Hepatocyte (in vitro differentiated cells): ENCODE results near the gene SLC44A5. TPM values are rescaled to one million over a fixed set of nuclear protein-coding genes. Genes with fewer than 3 reads are reported as not detected.
"Not testable (repeated sequence)": the region's sequence is repeated elsewhere in the genome, so short reads cannot be mapped to it uniquely, and the experiment has no call there.

Experiments
- DNase-seq: peaks from one replicate; pipeline ENCODE4 v3.0.0-alpha.2; 2016; ENCODE audit warnings: low spot score
- H2AFZ ChIP-seq: fragments of 200-600 bp; sonication (generic); 2 replicates; pipeline ENCODE4 v1.6.0; 2016; ENCODE audit warnings: antibody characterized with exemption, mild to moderate bottlenecking
- H3K27ac ChIP-seq: fragments of 200-600 bp; sonication (generic); 2 replicates; pipeline ENCODE4 v1.5.1; 2016; ENCODE audit warnings: mild to moderate bottlenecking
- H3K27me3 ChIP-seq: fragments of 200-600 bp; sonication (generic); 2 replicates; pipeline ENCODE4 v1.6.1; 2016
- H3K36me3 ChIP-seq: fragments of 200-600 bp; sonication (generic); replicated peaks from 2 replicates; pipeline ENCODE4 v1.5.1; 2016; ENCODE audit warnings: low read depth; ENCODE audit not compliant: insufficient read depth
- H3K4me1 ChIP-seq: fragments of 200-600 bp; sonication (generic); 2 replicates; pipeline ENCODE4 v1.5.1; 2016; ENCODE audit warnings: mild to moderate bottlenecking, moderate library complexity; ENCODE audit not compliant: insufficient read depth
- H3K4me2 ChIP-seq: fragments of 200-600 bp; sonication (generic); 2 replicates; pipeline ENCODE4 v1.6.0; 2016
- H3K4me3 ChIP-seq: fragments of 200-600 bp; sonication (generic); 2 replicates; pipeline ENCODE4 v1.5.1; 2016; ENCODE audit warnings: mild to moderate bottlenecking
- H3K79me2 ChIP-seq: fragments of 200-600 bp; sonication (generic); 2 replicates; pipeline ENCODE4 v1.6.0; 2017; ENCODE audit warnings: mild to moderate bottlenecking
- H3K9me2 ChIP-seq: fragments of 200-600 bp; sonication (generic); replicated peaks from 2 replicates; pipeline ENCODE4 v1.6.0; 2017; ENCODE audit warnings: mild to moderate bottlenecking; ENCODE audit not compliant: insufficient read depth
- H3K9me3 ChIP-seq: fragments of 200-600 bp; sonication (generic); 2 replicates; pipeline ENCODE4 v1.5.1; 2016; ENCODE audit warnings: low read depth, mild to moderate bottlenecking
- H4K20me1 ChIP-seq: fragments of 200-600 bp; sonication (generic); 2 replicates; pipeline ENCODE4 v1.6.0; 2016; ENCODE audit warnings: mild to moderate bottlenecking; ENCODE audit not compliant: insufficient read depth, poor library complexity, severe bottlenecking
- EZH2 ChIP-seq: fragments of 200-600 bp; sonication (generic); IDR thresholded peaks from 2 replicates; pipeline ENCODE4 v1.6.1; 2016; ENCODE audit warnings: antibody characterized with exemption, mild to moderate bottlenecking, borderline replicate concordance
- EZH2phosphoT487 ChIP-seq: fragments of 200-600 bp; sonication (generic); IDR thresholded peaks from one replicate; pipeline ENCODE4 v1.6.1; 2018; ENCODE audit warnings: antibody characterized with exemption, mild to moderate bottlenecking, low read depth, moderate library complexity; ENCODE audit not compliant: unreplicated experiment, severe bottlenecking
- WGBS: methylation state at CpG from one replicate; pipeline ENCODE4 v1.1.6; 2016; ENCODE audit warnings: low lambda C conversion rate; ENCODE audit errors: missing lambda C conversion rate; 5-methylcytosine and 5-hydroxymethylcytosine counted together
- polyA plus RNA-seq: library from polyadenylated mRNA; unstranded; fragments of >200 nt; fragmentation: Nextera tagmentation; extraction: Ambion mirVana; gene quantifications from 2 replicates; pipeline ENCODE4 v1.2.1, GENCODE V29; 2016
- total RNA-seq: library from RNA; depleted of rRNA; stranded (reverse); fragments of >200 nt; gene quantifications from 2 replicates; pipeline ENCODE4 v1.2.3, GENCODE V29; 2014
- TF ChIP-seq, protein P1 (sequence below): fragments of 200-600 bp; sonication (generic); IDR thresholded peaks from 2 replicates; pipeline ENCODE4 v1.5.1; 2016; ENCODE audit warnings: antibody characterized with exemption, mild to moderate bottlenecking; ENCODE audit not compliant: poor library complexity

SLC44A5 gene
- total and polyA plus RNA-seq, 2 experiments from 2014 or later: 2.1 to 4.8 TPM

DNA sequence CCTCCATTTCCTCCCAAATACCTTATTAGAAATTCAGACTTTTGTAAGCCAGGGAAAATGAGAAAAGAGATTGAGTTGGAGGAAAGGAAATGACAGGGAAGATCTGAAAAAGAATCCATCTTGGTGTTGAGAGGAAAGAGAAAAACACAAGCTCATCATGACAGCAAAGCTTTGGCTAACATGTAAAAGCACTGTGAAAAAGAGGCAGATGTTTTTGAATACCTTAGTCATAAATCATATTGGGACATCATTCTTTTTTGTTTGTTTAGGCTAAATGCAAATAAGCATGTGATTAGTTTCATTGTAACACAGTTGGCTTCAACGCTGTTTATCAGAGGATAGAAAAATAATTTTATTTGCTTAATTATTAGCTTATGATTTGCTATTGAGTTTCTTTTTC is 412.2 kb downstream of the SLC44A5 start:
- no peak for DNase-seq
- no peaks in the 10 kb centered on the region for H3K4me1 ChIP-seq
- WGBS: 73% methylated on average over 1 of the region's 1 CpG
- no peak overlapping the region for H3K4me3 ChIP-seq
- no peak overlapping the region for H3K4me2 ChIP-seq
- H3K36me3 ChIP-seq: no peaks in the 10 kb centered on the region
- H4K20me1 ChIP-seq: no peaks in the 10 kb centered on the region
- H3K79me2 ChIP-seq: no peaks in the 10 kb centered on the region
- H3K27ac ChIP-seq: no peak overlapping the region
- H2AFZ ChIP-seq: no peak overlapping the region
- no peaks in the 10 kb centered on the region for H3K9me2 ChIP-seq
- peaks cover 5% of the 10 kb centered on the region for H3K27me3 ChIP-seq
- H3K9me3 ChIP-seq: no peaks in the 10 kb centered on the region
- TF ChIP-seq EZH2phosphoT487 (no peak), EZH2 (no peak)
- TF ChIP-seq, protein P1, sequence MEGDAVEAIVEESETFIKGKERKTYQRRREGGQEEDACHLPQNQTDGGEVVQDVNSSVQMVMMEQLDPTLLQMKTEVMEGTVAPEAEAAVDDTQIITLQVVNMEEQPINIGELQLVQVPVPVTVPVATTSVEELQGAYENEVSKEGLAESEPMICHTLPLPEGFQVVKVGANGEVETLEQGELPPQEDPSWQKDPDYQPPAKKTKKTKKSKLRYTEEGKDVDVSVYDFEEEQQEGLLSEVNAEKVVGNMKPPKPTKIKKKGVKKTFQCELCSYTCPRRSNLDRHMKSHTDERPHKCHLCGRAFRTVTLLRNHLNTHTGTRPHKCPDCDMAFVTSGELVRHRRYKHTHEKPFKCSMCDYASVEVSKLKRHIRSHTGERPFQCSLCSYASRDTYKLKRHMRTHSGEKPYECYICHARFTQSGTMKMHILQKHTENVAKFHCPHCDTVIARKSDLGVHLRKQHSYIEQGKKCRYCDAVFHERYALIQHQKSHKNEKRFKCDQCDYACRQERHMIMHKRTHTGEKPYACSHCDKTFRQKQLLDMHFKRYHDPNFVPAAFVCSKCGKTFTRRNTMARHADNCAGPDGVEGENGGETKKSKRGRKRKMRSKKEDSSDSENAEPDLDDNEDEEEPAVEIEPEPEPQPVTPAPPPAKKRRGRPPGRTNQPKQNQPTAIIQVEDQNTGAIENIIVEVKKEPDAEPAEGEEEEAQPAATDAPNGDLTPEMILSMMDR: no peak

DNA sequence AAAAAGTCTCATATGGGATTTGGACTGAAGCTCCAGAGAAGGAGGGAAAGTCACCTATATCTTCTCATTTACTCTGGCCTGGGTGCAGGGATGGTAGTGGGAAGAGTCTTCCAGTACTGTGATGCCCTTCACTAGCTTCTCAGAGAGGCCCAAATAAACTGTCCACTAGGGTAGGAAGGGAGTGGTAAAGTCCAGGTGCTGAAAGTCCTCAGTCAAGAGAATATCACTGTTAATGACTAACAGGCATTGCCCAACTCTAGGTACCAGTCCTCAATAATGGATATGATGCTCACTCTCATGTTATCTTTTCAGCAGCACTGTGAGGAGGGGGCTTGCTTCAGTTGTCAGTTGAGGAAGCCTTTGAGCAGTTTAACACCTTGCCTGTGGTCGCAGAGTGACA is 412.8 kb downstream of the SLC44A5 start:
- TF ChIP-seq, protein P1: no peak
- TF ChIP-seq EZH2phosphoT487 (no peak), EZH2 (no peak)
- no peaks in the 10 kb centered on the region for H3K79me2 ChIP-seq
- H3K4me1 ChIP-seq: no peaks in the 10 kb centered on the region
- H3K27me3 ChIP-seq: peaks cover 5% of the 10 kb centered on the region
- no peak overlapping the region for H3K27ac ChIP-seq
- no peaks in the 10 kb centered on the region for H4K20me1 ChIP-seq
- H2AFZ ChIP-seq: no peak overlapping the region
- no peaks in the 10 kb centered on the region for H3K9me3 ChIP-seq
- H3K4me2 ChIP-seq: no peak overlapping the region
- H3K4me3 ChIP-seq: no peak overlapping the region
- no peak for DNase-seq
- WGBS: 91% methylated on average over 1 of the region's 1 CpG
- no peaks in the 10 kb centered on the region for H3K36me3 ChIP-seq
- H3K9me2 ChIP-seq: no peaks in the 10 kb centered on the region

DNA sequence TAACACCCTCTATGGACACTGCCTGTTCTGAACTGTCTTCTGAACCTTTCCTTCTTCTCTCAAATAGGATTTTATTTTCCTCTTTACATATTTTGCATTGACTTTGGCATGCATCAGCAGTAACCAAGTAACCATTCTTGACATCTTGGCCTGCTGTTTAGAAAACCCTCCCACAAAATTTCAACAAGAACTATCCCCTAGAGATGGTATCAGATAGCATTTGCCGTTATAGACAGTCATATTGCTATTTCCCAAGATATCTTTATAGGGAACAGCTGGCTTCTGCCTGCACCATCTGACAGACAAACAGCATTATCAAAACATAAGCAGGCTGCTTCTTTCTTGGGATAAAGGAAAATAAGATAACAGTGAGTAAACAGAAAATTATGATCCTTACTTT is 422.0 kb downstream of the SLC44A5 start:
- H3K4me3 ChIP-seq: no peak overlapping the region
- H3K4me2 ChIP-seq: no peak overlapping the region
- no peak overlapping the region for H3K27ac ChIP-seq
- H3K4me1 ChIP-seq: no peaks in the 10 kb centered on the region
- no peak for DNase-seq
- no peaks in the 10 kb centered on the region for H3K9me2 ChIP-seq
- no peaks in the 10 kb centered on the region for H3K79me2 ChIP-seq
- no peaks in the 10 kb centered on the region for H3K36me3 ChIP-seq
- TF ChIP-seq, protein P1: no peak
- no peak for TF ChIP-seq EZH2
- no peak for TF ChIP-seq EZH2phosphoT487
- no peaks in the 10 kb centered on the region for H3K9me3 ChIP-seq
- H4K20me1 ChIP-seq: no peaks in the 10 kb centered on the region
- no peak overlapping the region for H2AFZ ChIP-seq
- 26% methylated on average over 1 of the region's 1 CpG for WGBS
- H3K27me3 ChIP-seq: no peaks in the 10 kb centered on the region

DNA sequence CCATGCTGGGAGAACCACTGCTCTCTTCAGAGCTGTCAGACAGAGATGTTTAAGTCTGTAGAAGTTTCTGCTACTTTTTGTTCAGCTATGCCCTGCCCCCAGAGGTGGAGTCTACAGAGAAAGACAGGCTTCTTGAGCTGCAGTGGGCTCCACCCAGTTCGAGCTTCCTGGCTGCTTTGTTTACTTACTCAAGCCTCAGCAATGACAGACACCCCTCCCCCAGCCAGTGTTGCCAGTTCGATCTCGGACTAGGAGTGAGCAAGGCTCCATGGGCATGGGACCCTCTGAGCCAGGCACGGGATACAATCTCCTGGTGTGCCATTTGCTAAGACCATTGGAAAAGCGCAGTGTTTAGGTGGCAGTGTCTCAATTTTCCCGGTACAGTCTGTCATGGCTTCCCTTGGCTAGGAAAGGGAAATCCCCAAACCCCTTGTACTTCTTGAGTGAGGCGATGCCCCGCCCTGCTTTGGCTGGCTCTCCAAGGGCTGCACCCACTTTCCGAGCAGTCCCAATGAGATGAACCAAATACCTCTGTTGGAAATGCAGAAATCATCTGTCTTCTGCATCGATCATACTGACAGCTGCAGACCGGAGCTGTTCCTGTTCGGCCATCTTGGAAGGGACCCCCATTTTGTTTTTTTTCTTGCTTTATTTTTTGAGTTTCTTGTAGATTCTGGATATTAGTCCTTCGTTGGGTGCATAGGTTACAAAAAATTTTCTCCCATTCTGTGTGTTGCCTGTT is 429.5 kb downstream of the SLC44A5 start:
- not testable (repeated sequence) for H3K9me2 ChIP-seq, DNase-seq, H3K9me3 ChIP-seq, H4K20me1 ChIP-seq, H2AFZ ChIP-seq, H3K36me3 ChIP-seq, H3K4me2 ChIP-seq, H3K27ac ChIP-seq, H3K4me1 ChIP-seq, H3K4me3 ChIP-seq, H3K27me3 ChIP-seq, H3K79me2 ChIP-seq
- 88% methylated on average over 13 of the region's 13 CpGs for WGBS
